Measurements from ENCODE around the gene PRRG1.
"Not testable (repeated sequence)": the region's sequence is repeated elsewhere in the genome, so short reads cannot be mapped to it uniquely, and the experiment has no call there.

The PRRG1 gene

DNA sequence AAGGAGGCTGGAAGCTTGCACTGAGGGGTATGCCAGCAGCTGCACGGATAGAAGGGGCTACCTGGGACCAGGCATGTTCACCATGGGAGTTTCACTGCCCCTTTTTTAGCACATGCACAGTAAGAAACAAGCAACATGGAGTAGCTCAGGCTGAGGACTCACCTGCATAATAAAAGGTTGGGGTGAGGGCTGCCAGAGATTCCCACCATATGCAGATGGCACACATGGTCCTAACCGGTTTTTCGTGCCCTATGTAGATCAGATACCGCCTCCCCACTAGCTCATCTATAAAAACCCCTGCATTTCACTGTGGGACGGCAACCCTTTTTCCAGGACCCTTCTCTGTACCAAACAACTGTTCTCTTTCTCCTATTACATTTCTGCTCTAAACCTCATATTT lies 125.3 kb downstream of the PRRG1 start:
- DNase-seq, result no peak

DNA sequence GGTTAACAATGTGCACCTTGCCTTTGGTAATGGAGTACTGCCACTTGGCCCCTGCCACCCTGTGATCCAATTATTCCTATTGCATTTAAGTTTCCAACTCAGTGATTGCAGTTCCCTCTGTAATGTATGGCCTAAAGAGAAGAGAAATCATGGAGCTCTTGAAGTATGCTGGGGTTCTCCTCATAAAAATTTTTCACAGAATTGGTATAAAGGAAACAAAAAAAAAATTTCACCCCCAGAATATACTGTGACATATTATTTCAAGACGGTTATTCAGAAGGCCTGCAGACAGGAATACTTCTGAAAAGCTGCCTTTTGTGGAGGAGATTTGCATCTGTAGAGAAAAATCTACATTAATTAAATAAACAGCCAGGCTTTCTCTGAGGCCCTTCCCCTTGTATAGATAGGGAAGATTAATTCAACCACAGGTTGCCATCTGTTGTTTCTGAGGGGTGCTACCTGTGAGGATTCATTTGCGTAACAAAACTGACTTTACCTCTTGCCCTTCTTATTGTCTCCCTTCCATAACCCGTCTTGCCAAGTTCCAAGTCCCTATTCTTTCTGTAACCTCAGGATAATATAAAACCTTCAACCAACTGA lies 127.5 kb downstream of the PRRG1 start:
- DNase-seq, result no peak

DNA sequence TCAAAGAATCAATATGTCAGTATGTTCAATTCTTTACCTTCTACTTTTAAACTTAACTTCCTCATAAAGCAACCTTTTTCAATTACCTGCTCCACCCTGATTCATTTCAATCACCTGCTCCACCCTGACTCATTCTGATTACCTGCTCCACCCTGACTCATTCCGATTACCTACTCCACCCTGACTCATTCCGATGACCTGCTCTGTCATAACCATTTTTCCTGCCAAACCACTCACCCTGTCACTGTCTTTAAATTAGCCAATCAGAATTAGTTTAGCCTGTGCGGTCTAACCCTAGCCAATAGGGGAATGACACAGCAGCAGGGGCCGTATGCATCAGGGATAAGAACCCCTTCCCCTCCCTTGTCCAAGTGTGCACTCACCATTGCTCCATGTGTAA lies 135.2 kb downstream of the PRRG1 start:
- DNase-seq, result not testable (repeated sequence)

DNA sequence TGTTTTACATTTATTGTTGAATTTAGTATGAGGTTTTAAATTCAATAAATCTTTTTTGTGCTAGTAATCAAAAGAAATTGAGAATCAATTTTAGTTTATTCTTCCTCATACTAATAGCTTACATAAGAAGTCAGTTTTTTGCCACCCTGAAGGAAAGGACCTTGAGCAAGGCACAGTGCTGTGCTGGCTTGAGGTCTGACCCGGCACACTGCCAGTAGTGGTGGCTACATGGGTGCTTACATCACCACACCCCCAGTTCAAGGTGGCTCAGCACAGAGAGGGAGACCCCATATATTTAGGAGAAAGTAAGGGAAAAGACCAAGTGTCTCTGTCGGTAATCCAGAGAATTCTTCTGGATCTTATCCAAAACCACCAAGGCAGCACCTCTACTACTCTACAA lies 136.3 kb downstream of the PRRG1 start:
- no peak for DNase-seq

DNA sequence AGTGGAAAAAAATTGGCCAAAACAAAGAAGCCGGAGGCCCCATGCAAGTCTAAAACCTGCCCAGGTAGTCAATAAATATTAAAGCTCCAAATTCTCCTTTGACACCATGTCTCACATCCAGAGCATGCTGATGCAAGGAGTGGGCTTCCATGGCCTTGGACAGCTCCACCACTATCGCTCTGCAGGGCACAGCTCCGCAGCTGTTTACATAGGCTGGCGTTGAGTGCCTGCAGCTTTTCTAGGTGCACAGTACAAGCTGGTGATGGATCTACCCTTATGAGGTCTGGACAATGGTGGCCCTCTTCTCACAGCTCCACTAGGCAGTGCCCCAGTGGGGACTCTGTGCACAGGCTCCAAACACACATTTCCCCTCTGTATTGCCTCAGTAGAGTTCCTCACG lies 138.1 kb downstream of the PRRG1 start:
- DNase-seq, result no peak

DNA sequence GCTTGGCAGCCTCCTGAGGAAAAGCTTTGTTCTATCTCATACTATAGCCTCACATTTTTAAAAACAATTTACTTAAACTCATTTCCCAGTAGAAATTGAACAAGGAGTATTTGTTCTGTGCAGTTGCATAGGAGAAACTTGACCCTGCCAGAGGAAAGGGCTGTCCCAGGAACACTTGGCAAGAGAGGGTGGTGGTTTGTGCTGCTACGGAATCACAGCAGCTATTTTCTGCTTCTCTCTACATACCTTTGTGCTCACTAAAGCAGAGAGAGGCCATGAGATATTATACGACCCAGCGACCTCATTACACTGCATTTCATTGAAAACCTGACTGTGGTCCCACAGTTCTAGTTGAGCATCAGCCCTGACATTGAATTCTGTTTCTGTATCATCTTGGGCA lies 139.2 kb downstream of the PRRG1 start:
- DNase-seq, result no peak

DNA sequence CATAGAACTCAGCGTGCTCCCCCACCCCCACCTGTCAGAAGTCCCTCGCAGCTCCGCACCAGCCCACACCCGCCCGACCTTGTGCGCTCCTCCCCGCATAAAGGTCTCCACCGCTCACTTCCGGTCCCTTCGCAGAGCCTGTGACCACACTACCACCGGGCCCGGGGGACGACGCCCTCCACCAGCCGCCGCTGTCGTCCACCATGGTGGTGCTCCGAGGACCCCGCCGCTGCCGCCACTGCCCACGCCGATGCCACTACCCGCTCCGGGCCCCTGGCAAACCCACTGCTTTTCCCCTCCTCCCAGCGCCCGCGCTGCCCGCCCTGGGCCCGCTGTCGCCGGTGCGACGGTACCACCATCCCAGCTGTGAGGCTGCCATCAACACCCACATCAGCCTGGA lies 142.5 kb downstream of the PRRG1 start:
- no peak for DNase-seq

DNA sequence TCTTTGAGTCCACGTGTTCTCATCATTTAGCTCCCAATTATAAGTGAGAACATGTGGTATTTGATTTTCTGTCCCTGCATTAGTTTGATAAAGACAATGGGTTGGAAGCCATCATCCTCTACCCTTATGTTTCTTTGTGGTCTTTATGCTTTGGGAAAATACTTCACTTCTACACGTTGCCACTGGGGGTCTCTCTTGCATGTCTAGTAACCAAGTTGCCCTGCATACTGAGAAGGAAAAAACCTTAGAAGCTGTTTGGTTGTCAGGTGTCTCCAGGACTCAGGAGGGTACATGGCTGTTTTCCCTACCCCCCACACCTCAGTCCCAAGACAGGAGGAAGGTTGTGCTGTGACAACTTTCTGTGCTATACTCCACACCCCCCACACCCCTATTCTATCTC lies 146.6 kb downstream of the PRRG1 start:
- peak; percentile 0 for DNase-seq

DNA sequence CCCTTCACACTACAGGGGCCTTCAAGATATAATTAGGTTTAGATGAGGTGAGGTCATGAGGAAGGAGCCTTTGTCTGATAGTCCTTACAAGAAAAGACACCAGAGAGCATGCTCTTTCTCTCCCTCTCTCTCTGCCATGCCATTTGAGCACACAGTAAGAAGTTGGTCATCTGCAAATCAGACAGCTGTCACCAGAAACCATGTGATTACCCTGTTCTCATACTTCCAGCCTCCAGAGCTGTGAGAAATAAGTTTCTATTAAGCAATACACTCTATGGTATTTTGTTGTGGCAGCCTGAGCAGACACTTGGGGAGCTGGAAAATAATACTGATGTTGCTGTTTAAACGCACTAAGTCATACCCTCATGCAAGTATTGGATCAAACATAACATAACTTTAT lies 148.0 kb downstream of the PRRG1 start:
- DNase-seq, result not testable (repeated sequence)

DNA sequence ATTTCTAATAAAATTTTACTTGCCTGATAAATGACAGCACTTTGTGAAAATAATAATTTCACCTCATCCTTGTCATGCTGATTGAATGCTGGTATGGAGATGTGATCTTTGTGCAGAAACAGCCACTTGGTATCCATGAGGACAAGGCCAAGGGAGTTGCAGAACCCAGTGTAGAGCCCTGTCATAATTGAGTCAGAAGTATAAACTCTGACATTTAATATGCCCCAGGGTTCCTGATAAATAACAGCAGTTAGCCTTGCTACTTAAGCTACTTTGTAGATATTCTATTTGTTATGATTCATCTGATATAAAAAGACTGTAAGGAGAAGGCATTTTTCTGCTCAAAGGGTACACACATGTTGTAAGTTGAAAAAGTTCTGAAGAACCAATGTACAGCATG lies 149.2 kb downstream of the PRRG1 start:
- not testable (repeated sequence) for DNase-seq

DNA sequence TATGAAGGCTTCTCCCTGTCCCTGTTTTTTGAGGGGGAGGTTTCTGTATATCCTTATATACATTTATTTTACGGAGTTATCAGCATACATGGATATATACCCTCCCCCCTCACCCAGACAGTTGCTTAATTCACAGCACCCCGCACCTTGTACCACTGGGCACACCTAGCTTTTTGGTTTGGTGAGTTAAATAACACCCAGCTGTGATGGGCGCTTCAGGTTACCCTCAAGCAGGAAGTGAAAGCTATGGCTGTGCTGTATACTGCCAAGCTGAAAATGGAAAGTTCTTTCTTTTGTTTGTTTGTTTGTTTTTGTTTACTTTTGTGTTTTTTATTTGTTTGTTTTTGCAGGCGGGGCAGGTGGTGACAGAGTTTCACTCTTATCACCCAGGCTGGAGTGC lies 150.5 kb downstream of the PRRG1 start:
- not testable (repeated sequence) for DNase-seq

DNA sequence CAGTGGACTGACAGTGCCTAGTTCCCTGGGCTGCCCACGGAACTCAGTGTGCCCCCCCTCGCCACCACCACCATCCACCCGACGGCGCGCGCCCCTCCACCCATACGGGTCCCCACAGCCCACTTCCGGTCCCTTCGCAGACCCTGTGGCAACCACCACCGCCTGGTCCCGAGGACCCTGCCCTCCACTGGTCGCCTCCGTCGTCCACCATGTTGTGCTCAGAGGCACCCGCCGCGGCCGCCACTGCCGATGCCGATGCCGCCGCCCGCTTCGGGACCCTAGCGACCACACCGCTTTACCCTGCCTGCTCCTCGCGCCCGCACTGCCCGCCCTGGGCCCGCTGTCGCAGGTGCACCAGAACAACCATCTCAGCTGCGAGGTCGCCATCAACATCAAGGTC lies 155.8 kb downstream of the PRRG1 start:
- DNase-seq, result no peak

Data from SHP77 (cell line).